ENCODE data around the gene MMP20. TPM values are rescaled to one million over a fixed set of nuclear protein-coding genes. Genes with fewer than 3 reads are reported as not detected.

The MMP20 gene
- total RNA-seq, 1 experiment from 2014 or later: not detected

DNA sequence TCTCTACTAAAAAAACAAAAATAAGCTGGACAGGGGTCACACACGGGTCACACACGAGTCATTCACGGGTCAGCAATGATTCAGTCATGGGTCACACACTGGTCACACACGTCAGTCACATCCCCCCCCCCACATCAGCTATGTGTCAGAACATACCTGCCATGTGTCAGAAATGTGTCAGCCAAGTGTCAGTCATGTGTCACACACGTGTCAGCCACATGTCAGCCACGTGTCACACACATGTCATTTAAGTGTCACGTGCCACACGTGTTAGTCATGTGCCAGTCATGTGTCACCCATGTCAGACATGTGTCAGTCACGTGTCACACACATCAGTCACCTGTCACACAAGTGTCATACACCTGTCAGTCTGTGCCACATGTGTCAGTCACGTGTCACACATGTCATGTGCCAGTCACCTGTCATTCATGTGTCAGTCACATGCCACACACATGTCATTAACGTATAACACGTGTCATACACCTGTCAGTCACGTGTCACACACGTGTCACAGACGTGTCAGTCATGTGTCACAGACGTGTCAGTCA, 28.7 kb upstream of the MMP20 start:
- ChIA-PET POLR2A (ENCODE audit: low non-redundant PET) (no interaction called here), CTCF (no interaction called here)
- no peak for TF ChIP-seq EZH2 (IDR thresholded peaks at IDR 0.05; ENCODE audit: borderline replicate concordance, low read depth, low read length, poor library complexity, severe bottlenecking)
- TF ChIP-seq, protein P1, sequence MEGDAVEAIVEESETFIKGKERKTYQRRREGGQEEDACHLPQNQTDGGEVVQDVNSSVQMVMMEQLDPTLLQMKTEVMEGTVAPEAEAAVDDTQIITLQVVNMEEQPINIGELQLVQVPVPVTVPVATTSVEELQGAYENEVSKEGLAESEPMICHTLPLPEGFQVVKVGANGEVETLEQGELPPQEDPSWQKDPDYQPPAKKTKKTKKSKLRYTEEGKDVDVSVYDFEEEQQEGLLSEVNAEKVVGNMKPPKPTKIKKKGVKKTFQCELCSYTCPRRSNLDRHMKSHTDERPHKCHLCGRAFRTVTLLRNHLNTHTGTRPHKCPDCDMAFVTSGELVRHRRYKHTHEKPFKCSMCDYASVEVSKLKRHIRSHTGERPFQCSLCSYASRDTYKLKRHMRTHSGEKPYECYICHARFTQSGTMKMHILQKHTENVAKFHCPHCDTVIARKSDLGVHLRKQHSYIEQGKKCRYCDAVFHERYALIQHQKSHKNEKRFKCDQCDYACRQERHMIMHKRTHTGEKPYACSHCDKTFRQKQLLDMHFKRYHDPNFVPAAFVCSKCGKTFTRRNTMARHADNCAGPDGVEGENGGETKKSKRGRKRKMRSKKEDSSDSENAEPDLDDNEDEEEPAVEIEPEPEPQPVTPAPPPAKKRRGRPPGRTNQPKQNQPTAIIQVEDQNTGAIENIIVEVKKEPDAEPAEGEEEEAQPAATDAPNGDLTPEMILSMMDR (conservative IDR thresholded peaks at IDR 0.05; ENCODE audit: low read depth, low read length): no peak
- DNase-seq (ENCODE audit: low spot score): no peak
- Histone ChIP-seq H3K4me1 (ENCODE audit: insufficient read depth, low read length, poor library complexity, severe bottlenecking) (no peaks in the 10 kb centered on the region), H3K36me3 (ENCODE audit: insufficient read depth, low read length, poor library complexity, severe bottlenecking) (no peaks in the 10 kb centered on the region), H3K27ac (ENCODE audit: low read depth, low read length, poor library complexity, severe bottlenecking) (no peak overlapping the region), H3K4me3 (ENCODE audit: low read depth, low read length, poor library complexity, severe bottlenecking) (no peak overlapping the region), H3K27me3 (replicated peaks; ENCODE audit: insufficient read depth, low read depth, low read length, poor library complexity) (peaks cover 28% of the 10 kb centered on the region), H3K9me3 (ENCODE audit: low read depth, low read length, poor library complexity, severe bottlenecking) (peaks cover 5% of the 10 kb centered on the region)
- intact Hi-C loops (cut with micrococcal nuclease; ENCODE audit: unreplicated experiment): no loop called here
- no TSS peak for BruUV-seq (replicated peaks)

DNA sequence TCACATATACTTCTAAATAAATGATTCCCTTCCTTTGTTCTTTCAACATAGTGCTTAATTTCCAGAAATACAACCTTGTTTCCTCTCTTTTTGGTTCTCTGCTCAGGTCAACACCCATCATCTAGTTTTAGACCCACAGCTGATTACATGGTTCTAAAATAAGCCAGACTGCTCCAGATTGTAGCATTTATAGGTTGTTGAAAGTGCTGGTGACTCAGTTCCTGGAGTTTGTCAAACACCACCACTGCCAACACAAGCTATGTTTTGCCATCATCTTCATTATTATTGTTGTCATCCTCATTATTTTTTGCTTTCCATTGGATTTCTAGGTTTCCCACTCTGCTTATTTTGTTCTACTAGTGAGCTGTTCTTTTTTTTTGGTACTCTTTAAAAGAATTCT, 22.3 kb upstream of the MMP20 start:
- no peak for DNase-seq (ENCODE audit: low spot score)
- no peaks in the 10 kb centered on the region for H3K9me3 ChIP-seq (ENCODE audit: low read depth, low read length, poor library complexity, severe bottlenecking)
- no peak overlapping the region for H3K4me3 ChIP-seq (ENCODE audit: low read depth, low read length, poor library complexity, severe bottlenecking)

DNA sequence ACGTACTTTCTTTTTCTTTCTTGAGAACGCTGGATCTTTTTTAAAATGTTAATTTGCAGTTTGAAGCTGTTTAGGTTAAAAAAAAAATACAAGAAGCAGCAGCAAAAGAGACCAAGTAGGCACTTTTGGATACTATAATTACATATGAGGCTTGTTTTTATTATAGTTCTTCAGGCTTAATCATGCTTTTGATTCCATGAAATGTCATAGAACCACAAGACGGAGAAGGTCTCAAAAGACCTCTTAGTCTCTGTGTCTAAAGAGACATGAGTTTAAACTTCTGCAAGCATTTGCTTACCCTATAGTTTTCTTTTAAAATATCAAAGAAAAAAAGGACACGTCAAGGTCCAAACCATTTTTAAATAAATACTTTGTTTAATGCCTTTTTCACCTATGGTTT, 18.8 kb upstream of the MMP20 start:
- BruUV-seq (replicated peaks): no TSS peak
- Histone ChIP-seq H3K4me1 (ENCODE audit: insufficient read depth, low read length, poor library complexity, severe bottlenecking) (peaks cover 24% of the 10 kb centered on the region), H3K27me3 (replicated peaks; ENCODE audit: insufficient read depth, low read depth, low read length, poor library complexity) (peaks cover 42% of the 10 kb centered on the region), H3K36me3 (ENCODE audit: insufficient read depth, low read length, poor library complexity, severe bottlenecking) (no peaks in the 10 kb centered on the region), H3K27ac (ENCODE audit: low read depth, low read length, poor library complexity, severe bottlenecking) (no peak overlapping the region), H3K4me3 (ENCODE audit: low read depth, low read length, poor library complexity, severe bottlenecking) (no peak overlapping the region), H3K9me3 (ENCODE audit: low read depth, low read length, poor library complexity, severe bottlenecking) (no peaks in the 10 kb centered on the region)
- no peak for DNase-seq (ENCODE audit: low spot score)
- intact Hi-C loops (cut with micrococcal nuclease; ENCODE audit: unreplicated experiment): no loop called here
- TF ChIP-seq EZH2 (IDR thresholded peaks at IDR 0.05; ENCODE audit: borderline replicate concordance, low read depth, low read length, poor library complexity, severe bottlenecking): no peak
- TF ChIP-seq, protein P1 (conservative IDR thresholded peaks at IDR 0.05; ENCODE audit: low read depth, low read length): no peak
- ChIA-PET CTCF (no interaction called here), POLR2A (ENCODE audit: low non-redundant PET) (no interaction called here)

More for the DNA sequence above, 22.3 kb upstream of the MMP20 start:
- TF ChIP-seq, protein P1 (conservative IDR thresholded peaks at IDR 0.05; ENCODE audit: low read depth, low read length): no peak
- no peak for TF ChIP-seq EZH2 (IDR thresholded peaks at IDR 0.05; ENCODE audit: borderline replicate concordance, low read depth, low read length, poor library complexity, severe bottlenecking)
- no TSS peak for BruUV-seq (replicated peaks)
- Histone ChIP-seq H3K4me1 (ENCODE audit: insufficient read depth, low read length, poor library complexity, severe bottlenecking) (no peaks in the 10 kb centered on the region), H3K27me3 (replicated peaks; ENCODE audit: insufficient read depth, low read depth, low read length, poor library complexity) (peaks cover 35% of the 10 kb centered on the region), H3K27ac (ENCODE audit: low read depth, low read length, poor library complexity, severe bottlenecking) (no peak overlapping the region), H3K36me3 (ENCODE audit: insufficient read depth, low read length, poor library complexity, severe bottlenecking) (no peaks in the 10 kb centered on the region)
- CTCF ChIA-PET: no interaction called here
- intact Hi-C loops (cut with micrococcal nuclease; ENCODE audit: unreplicated experiment): no loop called here
- POLR2A ChIA-PET (ENCODE audit: low non-redundant PET): no interaction called here
